OCI-LY3 (cell line): Measurements from ENCODE around the gene CCDC167.

Experiments used
- H2AFZ ChIP-seq: fragments of 200-600, 300-600 bp; shearing (Covaris generic); 2 replicates; pipeline ENCODE4 v1.6.0; 2014; ENCODE audit warnings: antibody characterized with exemption, low read depth, low read length
- H3K27ac ChIP-seq: fragments of 200-600, 300-600 bp; sonication (generic); 2 replicates; pipeline ENCODE4 v1.5.1; 2014; ENCODE audit warnings: mild to moderate bottlenecking, low read length, moderate library complexity, mixed read lengths
- H3K27me3 ChIP-seq: fragments of 200-600, 300-600 bp; sonication (generic); 2 replicates; pipeline ENCODE4 v1.6.1; 2014; ENCODE audit warnings: low read depth, low read length, mixed read lengths
- H3K36me3 ChIP-seq: fragments of 200-600, 300-600 bp; sonication (generic); replicated peaks from 2 replicates; pipeline ENCODE3; 2014; ENCODE audit warnings: low read depth, low read length, mixed read lengths
- H3K4me1 ChIP-seq: fragments of 300-600, 200-600 bp; sonication (generic); 2 replicates; pipeline ENCODE4 v1.6.1; 2014; ENCODE audit warnings: low read length, mixed read lengths
- H3K4me2 ChIP-seq: fragments of 200-600, 300-600 bp; sonication (generic); 2 replicates; pipeline ENCODE4 v1.6.1; 2014; ENCODE audit warnings: low read length, mixed read lengths
- H3K4me3 ChIP-seq: fragments of 300-600, 200-600 bp; sonication (generic); 2 replicates; pipeline ENCODE4 v1.5.1; 2014; ENCODE audit warnings: antibody characterized with exemption, mild to moderate bottlenecking, low read length, moderate library complexity
- H3K79me2 ChIP-seq: fragments of 300-600, 200-600 bp; shearing (Covaris generic); 2 replicates; pipeline ENCODE4 v1.6.1; 2014; ENCODE audit warnings: mild to moderate bottlenecking, low read length, mixed read lengths
- H3K9ac ChIP-seq: fragments of 300-600, 200-600 bp; shearing (Covaris generic); 2 replicates; pipeline ENCODE4 v1.6.0; 2014; ENCODE audit warnings: mild to moderate bottlenecking, low read length, moderate library complexity
- H3K9me3 ChIP-seq: fragments of 200-600, 300-600 bp; shearing (Covaris generic); 2 replicates; pipeline ENCODE4 v1.6.1; 2014; ENCODE audit warnings: low read length, mixed read lengths; ENCODE audit not compliant: insufficient read depth
- H4K20me1 ChIP-seq: fragments of 200-600, 300-600 bp; sonication (generic); 2 replicates; pipeline ENCODE4 v1.6.1; 2016; ENCODE audit warnings: low read length, mixed read lengths; ENCODE audit not compliant: insufficient read depth
- CTCF ChIP-seq: fragments of 200-600, 300-600 bp; sonication (generic); IDR thresholded peaks from 2 replicates; pipeline ENCODE4 v1.5.1; 2014; ENCODE audit warnings: antibody characterized with exemption, low read length, low read depth
- EZH2phosphoT487 ChIP-seq: fragments of 200-600 bp; shearing (Covaris generic); IDR thresholded peaks from 2 replicates; pipeline ENCODE4 v1.6.1; 2018; ENCODE audit warnings: antibody characterized with exemption, mixed run types, low read depth

CCDC167 gene

GRCh38 chr6:37511910-37512399 lies 12.3 kb upstream of the CCDC167 start:
- H3K27me3 ChIP-seq, result peaks cover 17% of the 10 kb centered on the region
- H2AFZ ChIP-seq, result no peak overlapping the region
- no peak overlapping the region for H3K27ac ChIP-seq
- TF ChIP-seq CTCF (no peak), EZH2phosphoT487 (no peak)
- H3K4me2 ChIP-seq, result no peak overlapping the region
- no peaks in the 10 kb centered on the region for H4K20me1 ChIP-seq
- H3K79me2 ChIP-seq, result no peaks in the 10 kb centered on the region
- no peak overlapping the region for H3K9ac ChIP-seq
- H3K9me3 ChIP-seq, result no peaks in the 10 kb centered on the region
- no peak overlapping the region for H3K4me3 ChIP-seq
- no peaks in the 10 kb centered on the region for H3K36me3 ChIP-seq
- H3K4me1 ChIP-seq, result peaks cover 21% of the 10 kb centered on the region

- Histone ChIP-seq H4K20me1 (no peaks in the 10 kb centered on the region), H3K79me2 (no peaks in the 10 kb centered on the region), H3K4me2 (no peak overlapping the region), H3K4me3 (no peak overlapping the region), H3K27me3 (peaks cover 17% of the 10 kb centered on the region), H3K9ac (no peak overlapping the region), H3K27ac (no peak overlapping the region), H2AFZ (no peak overlapping the region), H3K36me3 (no peaks in the 10 kb centered on the region), H3K9me3 (no peaks in the 10 kb centered on the region), H3K4me1 (peaks cover 13% of the 10 kb centered on the region)
- no peak for TF ChIP-seq EZH2phosphoT487
- TF ChIP-seq CTCF, result no peak
These were observed 11.5 kb upstream of the CCDC167 start for GRCh38 chr6:37511201-37511600.

- TF ChIP-seq CTCF, result no peak
- no peak for TF ChIP-seq EZH2phosphoT487
- H3K4me2 ChIP-seq, result no peak overlapping the region
- H4K20me1 ChIP-seq, result no peaks in the 10 kb centered on the region
- H3K36me3 ChIP-seq, result no peaks in the 10 kb centered on the region
- H3K27me3 ChIP-seq, result peaks cover 6% of the 10 kb centered on the region; the same call in 1 of the 2 replicates
- no peak overlapping the region for H3K9ac ChIP-seq
- H3K27ac ChIP-seq, result no peak overlapping the region
- no peaks in the 10 kb centered on the region for H3K9me3 ChIP-seq
- H2AFZ ChIP-seq, result no peak overlapping the region
- no peak overlapping the region for H3K4me3 ChIP-seq
- H3K4me1 ChIP-seq, result peaks cover 7% of the 10 kb centered on the region
- no peaks in the 10 kb centered on the region for H3K79me2 ChIP-seq
These were observed 8.2 kb upstream of the CCDC167 start for GRCh38 chr6:37507690-37508421.

GRCh38 chr6:37507077-37507476 lies 7.4 kb upstream of the CCDC167 start:
- Histone ChIP-seq H2AFZ (no peak overlapping the region), H3K4me1 (peaks cover 7% of the 10 kb centered on the region), H3K27ac (no peak overlapping the region), H4K20me1 (no peaks in the 10 kb centered on the region), H3K9ac (no peak overlapping the region), H3K27me3 (no peaks in the 10 kb centered on the region), H3K4me2 (no peak overlapping the region), H3K79me2 (no peaks in the 10 kb centered on the region), H3K4me3 (no peak overlapping the region), H3K36me3 (no peaks in the 10 kb centered on the region), H3K9me3 (no peaks in the 10 kb centered on the region)
- TF ChIP-seq EZH2phosphoT487 (no peak), CTCF (no peak)
